BJ (cell line): ENCODE results near the gene OTULIN. TPM values are rescaled to one million over a fixed set of nuclear protein-coding genes. Genes with fewer than 3 reads are reported as not detected.

ENCODE experiments used
- CTCF ChIA-PET: fragments of 350-600 bp; formaldehyde crosslinking; extraction: SDS; loops from one replicate; lab custom pipeline; 2021; ENCODE audit warnings: antibody characterized with exemption, inconsistent platforms; lab: Yijun Ruan, JAX
- POLR2A ChIA-PET: fragments of 300-600 bp; sonication (Branson Sonifier 250); formaldehyde crosslinking; extraction: SDS; loops from one replicate; lab custom pipeline; 2021; ENCODE audit warnings: antibody characterized with exemption; lab: Charles Lee
- DNase-seq: peaks from one replicate; pipeline ENCODE4 v3.0.0-alpha.2; 2011; ENCODE audit warnings: low read depth
- H3K27me3 ChIP-seq: 2 replicates; pipeline ENCODE4 v1.6.0; 2011; ENCODE audit warnings: low read length; ENCODE audit not compliant: control insufficient read depth, insufficient read depth
- H3K36me3 ChIP-seq: 2 replicates; pipeline ENCODE4 v1.5.1; 2011; ENCODE audit warnings: low read length; ENCODE audit not compliant: control insufficient read depth, insufficient read depth
- H3K4me3 ChIP-seq: 2 replicates; pipeline ENCODE4 v1.5.1; 2011; ENCODE audit warnings: low read depth, mild to moderate bottlenecking, control low read depth, low read length
- polyA plus RNA-seq: library from polyadenylated mRNA; depleted of rRNA; stranded (reverse); fragments of >200 nt; gene quantifications from 2 replicates; pipeline ENCODE4 v1.2.3, GENCODE V29; 2011
- TF ChIP-seq, protein P1 (sequence below): IDR thresholded peaks from 2 replicates; pipeline ENCODE4 v1.5.1; 2011; ENCODE audit warnings: low read depth, mild to moderate bottlenecking, control low read depth, inconsistent platforms, low read length, moderate library complexity; ENCODE audit not compliant: insufficient read depth

Gene OTULIN
- polyA plus RNA-seq, 1 experiment, result 10.1 TPM

GRCh38 chr5:14655146-14655741 lies 9.3 kb upstream of the OTULIN start:
- H3K4me3 ChIP-seq, result no peak overlapping the region
- no peak for DNase-seq
- ChIA-PET CTCF (interaction anchor here (0.9 kb wide), 1 partner anchor 256 kb away, joined by 3 read pairs; no protein-coding TSS in a partner anchor), POLR2A (no interaction called here)
- H3K36me3 ChIP-seq, result no peaks in the 10 kb centered on the region
- TF ChIP-seq, protein P1, sequence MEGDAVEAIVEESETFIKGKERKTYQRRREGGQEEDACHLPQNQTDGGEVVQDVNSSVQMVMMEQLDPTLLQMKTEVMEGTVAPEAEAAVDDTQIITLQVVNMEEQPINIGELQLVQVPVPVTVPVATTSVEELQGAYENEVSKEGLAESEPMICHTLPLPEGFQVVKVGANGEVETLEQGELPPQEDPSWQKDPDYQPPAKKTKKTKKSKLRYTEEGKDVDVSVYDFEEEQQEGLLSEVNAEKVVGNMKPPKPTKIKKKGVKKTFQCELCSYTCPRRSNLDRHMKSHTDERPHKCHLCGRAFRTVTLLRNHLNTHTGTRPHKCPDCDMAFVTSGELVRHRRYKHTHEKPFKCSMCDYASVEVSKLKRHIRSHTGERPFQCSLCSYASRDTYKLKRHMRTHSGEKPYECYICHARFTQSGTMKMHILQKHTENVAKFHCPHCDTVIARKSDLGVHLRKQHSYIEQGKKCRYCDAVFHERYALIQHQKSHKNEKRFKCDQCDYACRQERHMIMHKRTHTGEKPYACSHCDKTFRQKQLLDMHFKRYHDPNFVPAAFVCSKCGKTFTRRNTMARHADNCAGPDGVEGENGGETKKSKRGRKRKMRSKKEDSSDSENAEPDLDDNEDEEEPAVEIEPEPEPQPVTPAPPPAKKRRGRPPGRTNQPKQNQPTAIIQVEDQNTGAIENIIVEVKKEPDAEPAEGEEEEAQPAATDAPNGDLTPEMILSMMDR, result no peak
- H3K27me3 ChIP-seq, result peaks cover 2% of the 10 kb centered on the region

DNA sequence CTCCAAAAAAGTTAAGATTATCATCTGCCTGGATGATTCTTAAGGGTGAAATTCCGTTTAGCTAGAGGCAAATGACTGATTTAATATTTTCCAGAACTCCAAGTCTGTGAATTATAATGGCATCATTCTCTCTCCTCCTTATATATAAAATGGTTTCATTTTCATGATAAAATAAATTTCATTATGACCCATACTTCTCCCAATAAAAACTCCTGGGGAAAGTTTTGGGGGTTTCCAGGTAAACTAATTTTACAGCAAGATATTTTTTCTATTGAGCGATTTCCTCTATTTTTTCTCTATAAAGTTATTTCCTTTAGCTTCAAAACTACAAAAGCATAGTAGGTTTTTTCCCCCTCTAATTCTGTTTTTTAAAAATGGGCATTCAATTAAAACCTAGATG lies 7.6 kb upstream of the OTULIN start:
- no peak for DNase-seq
- Histone ChIP-seq H3K36me3 (no peaks in the 10 kb centered on the region), H3K4me3 (no peak overlapping the region), H3K27me3 (peaks cover 2% of the 10 kb centered on the region)
- POLR2A ChIA-PET, result no interaction called here
- CTCF ChIA-PET, result interaction anchor here (1.0 to 3.0 kb wide), 2 partner anchors 9 to 17 kb away, joined by 3 to 17 read pairs; no protein-coding TSS in a partner anchor
- TF ChIP-seq, protein P1, result no peak

GRCh38 chr5:14659821-14660607 lies 4.5 kb upstream of the OTULIN start:
- Histone ChIP-seq H3K4me3 (no peak overlapping the region), H3K27me3 (peaks cover 1% of the 10 kb centered on the region; the same call in 1 of the 2 replicates), H3K36me3 (no peaks in the 10 kb centered on the region)
- peak; percentile 32 for DNase-seq
- TF ChIP-seq, protein P1, result no peak
- POLR2A ChIA-PET, result interaction anchor here (0.7 kb wide), 1 partner anchor 541 kb away, joined by 10 read pairs; no protein-coding TSS in a partner anchor
- CTCF ChIA-PET, result interaction anchor here (0.9 kb wide), 1 partner anchor 12 kb away, joined by 6 read pairs; no protein-coding TSS in a partner anchor

- no peak for DNase-seq
- ChIA-PET CTCF (interaction anchor here (0.9 kb wide), 1 partner anchor 12 kb away, joined by 6 read pairs; no protein-coding TSS in a partner anchor), POLR2A (no interaction called here)
- H3K4me3 ChIP-seq, result no peak overlapping the region
- no peaks in the 10 kb centered on the region for H3K27me3 ChIP-seq
- H3K36me3 ChIP-seq, result no peaks in the 10 kb centered on the region
- TF ChIP-seq, protein P1, result no peak
Measured at GRCh38 chr5:14660833-14661232, 3.7 kb upstream of the OTULIN start.

DNA sequence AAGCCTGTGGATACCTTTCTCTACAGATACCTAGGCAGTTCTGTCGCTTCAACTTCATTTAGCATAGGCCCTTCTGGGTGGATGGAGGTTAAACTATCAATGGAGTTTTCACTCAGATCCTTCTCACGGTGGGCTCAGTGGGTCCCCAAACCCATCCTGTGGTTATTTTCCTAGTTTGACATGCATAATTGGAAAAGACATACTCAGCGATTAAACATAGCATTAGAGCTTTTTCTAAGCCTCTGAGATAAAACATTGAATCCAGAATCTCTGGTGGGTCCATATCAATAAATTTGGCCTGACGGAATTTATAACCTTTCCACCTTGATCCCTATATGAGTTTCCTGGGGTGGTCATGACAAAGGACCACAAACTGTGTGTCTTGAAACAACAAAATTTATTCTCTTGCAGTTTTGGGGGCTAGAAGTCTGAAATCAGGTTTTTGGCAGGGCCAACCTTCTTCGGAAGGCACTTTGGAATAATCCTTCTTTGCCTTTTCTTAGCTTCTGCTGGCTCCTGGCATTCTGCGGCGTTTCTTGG lies 1.7 kb upstream of the OTULIN start:
- Histone ChIP-seq H3K27me3 (no peaks in the 10 kb centered on the region), H3K36me3 (no peaks in the 10 kb centered on the region), H3K4me3 (no peak overlapping the region)
- DNase-seq, result no peak
- CTCF ChIA-PET, result interaction anchor here (0.6 kb wide), 1 partner anchor 354 kb away, joined by 3 read pairs; no protein-coding TSS in a partner anchor
- TF ChIP-seq, protein P1, result no peak
- POLR2A ChIA-PET, result no interaction called here
